ENCODE data around the gene IER5L.

DNA sequence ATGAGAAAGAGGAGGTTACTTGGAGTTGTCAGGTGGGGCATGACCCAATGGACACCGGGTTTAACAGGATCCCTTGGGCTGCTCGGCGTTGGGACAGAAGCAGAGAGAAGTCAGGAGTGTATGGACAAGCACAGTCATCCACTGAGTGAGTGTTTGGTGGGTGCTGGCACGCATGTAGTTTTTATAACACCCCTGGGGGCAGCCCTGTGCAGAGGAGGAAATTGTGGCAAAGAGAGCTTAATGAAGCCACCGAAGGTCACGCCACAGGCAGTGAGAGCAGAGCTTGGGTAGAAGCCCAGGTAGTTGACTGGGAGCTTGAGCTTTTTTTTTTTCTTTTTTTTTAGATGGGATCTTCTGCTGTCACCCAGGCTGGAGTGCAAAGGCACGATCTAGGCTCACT is 43.2 kb upstream of the IER5L start:
- TF ChIP-seq, protein P1, sequence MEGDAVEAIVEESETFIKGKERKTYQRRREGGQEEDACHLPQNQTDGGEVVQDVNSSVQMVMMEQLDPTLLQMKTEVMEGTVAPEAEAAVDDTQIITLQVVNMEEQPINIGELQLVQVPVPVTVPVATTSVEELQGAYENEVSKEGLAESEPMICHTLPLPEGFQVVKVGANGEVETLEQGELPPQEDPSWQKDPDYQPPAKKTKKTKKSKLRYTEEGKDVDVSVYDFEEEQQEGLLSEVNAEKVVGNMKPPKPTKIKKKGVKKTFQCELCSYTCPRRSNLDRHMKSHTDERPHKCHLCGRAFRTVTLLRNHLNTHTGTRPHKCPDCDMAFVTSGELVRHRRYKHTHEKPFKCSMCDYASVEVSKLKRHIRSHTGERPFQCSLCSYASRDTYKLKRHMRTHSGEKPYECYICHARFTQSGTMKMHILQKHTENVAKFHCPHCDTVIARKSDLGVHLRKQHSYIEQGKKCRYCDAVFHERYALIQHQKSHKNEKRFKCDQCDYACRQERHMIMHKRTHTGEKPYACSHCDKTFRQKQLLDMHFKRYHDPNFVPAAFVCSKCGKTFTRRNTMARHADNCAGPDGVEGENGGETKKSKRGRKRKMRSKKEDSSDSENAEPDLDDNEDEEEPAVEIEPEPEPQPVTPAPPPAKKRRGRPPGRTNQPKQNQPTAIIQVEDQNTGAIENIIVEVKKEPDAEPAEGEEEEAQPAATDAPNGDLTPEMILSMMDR (IDR thresholded peaks at IDR 0.05; ENCODE audit: extremely low read depth in 1 of 2, insufficient read depth in 1 of 2, low read depth in 1 of 2, low read length in 2 of 2): no peak
- TF ChIP-seq POLR2A (IDR thresholded peaks at IDR 0.05; ENCODE audit: low read depth, low read length) (no peak), POLR2AphosphoS5 (IDR thresholded peaks at IDR 0.05; ENCODE audit: insufficient read depth, low read depth, low read length) (no peak), EZH2 (IDR thresholded peaks at IDR 0.05; ENCODE audit: borderline replicate concordance, low read depth, low read length, severe bottlenecking) (no peak), JUN (IDR thresholded peaks at IDR 0.05; ENCODE audit: borderline replicate concordance, insufficient read depth, insufficient read length, low read depth) (no peak), MYC (IDR thresholded peaks at IDR 0.05; ENCODE audit: low read depth, low read length) (no peak)
- TF ChIP-seq, protein P2, sequence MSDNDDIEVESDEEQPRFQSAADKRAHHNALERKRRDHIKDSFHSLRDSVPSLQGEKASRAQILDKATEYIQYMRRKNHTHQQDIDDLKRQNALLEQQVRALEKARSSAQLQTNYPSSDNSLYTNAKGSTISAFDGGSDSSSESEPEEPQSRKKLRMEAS (IDR thresholded peaks at IDR 0.05; ENCODE audit: insufficient read depth, insufficient read length): no peak

Measured in endothelial cell of umbilical vein (primary cell).